ENCODE results near the gene FNIP1. TPM values are rescaled to one million over a fixed set of nuclear protein-coding genes. Genes with fewer than 3 reads are reported as not detected.

Gene FNIP1
- total RNA-seq, 1 experiment from 2014 or later: 16.4 TPM

DNA sequence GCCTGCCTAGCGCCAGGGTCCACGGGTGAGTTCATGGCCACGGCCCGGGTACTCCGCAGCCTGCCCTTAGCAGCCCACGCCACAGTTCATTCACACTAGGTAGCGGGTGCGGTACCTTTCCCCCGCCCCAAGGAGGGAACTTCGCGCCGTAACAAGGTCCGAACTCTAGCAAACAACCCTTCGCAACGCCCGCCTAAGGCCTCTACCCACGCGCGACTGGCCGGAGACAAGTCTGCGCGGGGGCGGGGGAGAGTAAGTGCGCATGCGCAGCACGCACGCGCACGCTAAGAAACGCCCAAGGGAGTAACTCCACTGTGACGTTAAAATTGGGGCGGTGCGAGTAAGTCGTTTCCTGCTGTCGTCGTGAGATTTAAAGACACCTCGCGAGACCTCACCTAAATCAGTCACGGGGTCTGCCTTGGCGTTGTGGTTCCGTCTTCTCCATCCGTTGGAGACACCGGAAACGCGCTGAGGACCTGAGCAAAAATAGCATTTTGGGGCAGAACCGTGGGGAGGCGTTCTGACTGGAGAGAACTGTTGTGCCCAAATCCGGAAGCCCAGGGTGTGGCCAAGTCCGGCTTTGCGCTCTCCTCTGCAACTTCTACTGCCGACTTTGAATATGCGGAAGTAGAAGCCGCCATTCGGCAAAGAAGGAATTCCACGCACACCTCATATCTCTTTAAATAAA is 161.7 kb downstream of the FNIP1 start, which contains the start of gene RAPGEF6:
TSS of gene RAPGEF6 (minus strand) at position 234 of the 688 bp plus-strand sequence. CDS start at position 35, 199 bp downstream.
- ATAC-seq (peak; percentile 93), DNase-seq (ENCODE audit: low read depth, low spot score) (peak; percentile 100)
- Histone ChIP-seq H3K9ac (ENCODE audit: low read length) (peak within 1 kb of the TSS; percentile 83), H3K4me1 (ENCODE audit: control insufficient read depth in 1 of 2, insufficient read depth in 2 of 2, low read length in 2 of 2) (peaks cover 5 to 29% of the 10 kb centered on the region in 2 experiments; a peak in 3 of 4 replicates), H2AFZ (ENCODE audit: low read depth, low read length, poor library complexity, severe bottlenecking) (no peak within 1 kb of the TSS), H3K79me2 (ENCODE audit: insufficient read depth, low read length) (peaks cover 48% of the 10 kb centered on the region), H3K9me2 (ENCODE audit: insufficient read depth) (no peaks in the 10 kb centered on the region), H3K27me3 (ENCODE audit: insufficient read depth, low read length) (no peaks in the 10 kb centered on the region), H3K9me3 (ENCODE audit: control insufficient read depth in 1 of 2, insufficient read depth in 1 of 2, low read depth in 1 of 2, low read length in 2 of 2) (no peaks in the 10 kb centered on the region), H4K20me1 (ENCODE audit: insufficient read depth) (no peaks in the 10 kb centered on the region), H3K4me2 (ENCODE audit: low read length) (peak within 1 kb of the TSS; percentile 77), H3K27ac (ENCODE audit: low read depth, low read length) (peak within 1 kb of the TSS; percentile 88), H3K4me3 (replicated peaks in 1 of 2; ENCODE audit: low read depth in 1 of 2, low read length in 2 of 2) (peak within 1 kb of the TSS; percentile 85 to 88), H3K36me3 (ENCODE audit: control insufficient read depth in 1 of 2, insufficient read depth in 2 of 2, low read length in 2 of 2) (no peaks in the 10 kb centered on the region)
- CTCF ChIA-PET: interaction anchor here (1.2 kb wide), 1 partner anchor 102 kb away, joined by 3 read pairs; no protein-coding TSS in a partner anchor
- RAD21 ChIA-PET (ENCODE audit: low non-redundant PET in 1 of 2, low total read pairs in 2 of 2, uncharacterized antibody in 2 of 2, unreplicated experiment in 2 of 2): no interaction called here
- intact Hi-C loops (cut with micrococcal nuclease): loop anchor here (2.0 kb wide), 1 partner anchor 162 kb away; the partner anchor contains the start of gene FNIP1
- BruUV-seq (replicated peaks): no TSS peak
- POLR2A ChIA-PET: no interaction called here
- TF ChIP-seq POLR2AphosphoS5 (IDR thresholded peaks at IDR 0.05; ENCODE audit: low read depth, low read length): peak; percentile 82
- TF ChIP-seq, protein P1, sequence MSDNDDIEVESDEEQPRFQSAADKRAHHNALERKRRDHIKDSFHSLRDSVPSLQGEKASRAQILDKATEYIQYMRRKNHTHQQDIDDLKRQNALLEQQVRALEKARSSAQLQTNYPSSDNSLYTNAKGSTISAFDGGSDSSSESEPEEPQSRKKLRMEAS (IDR thresholded peaks at IDR 0.05): peak; percentile 83
- TF ChIP-seq CTCF (IDR thresholded peaks at IDR 0.05 in 2 of 3, conservative IDR thresholded peaks at IDR 0.05 in 1 of 3; ENCODE audit: borderline replicate concordance in 1 of 3, insufficient read depth in 1 of 3, low read depth in 2 of 3, low read length in 2 of 3): no peak
- TF ChIP-seq, protein P2, sequence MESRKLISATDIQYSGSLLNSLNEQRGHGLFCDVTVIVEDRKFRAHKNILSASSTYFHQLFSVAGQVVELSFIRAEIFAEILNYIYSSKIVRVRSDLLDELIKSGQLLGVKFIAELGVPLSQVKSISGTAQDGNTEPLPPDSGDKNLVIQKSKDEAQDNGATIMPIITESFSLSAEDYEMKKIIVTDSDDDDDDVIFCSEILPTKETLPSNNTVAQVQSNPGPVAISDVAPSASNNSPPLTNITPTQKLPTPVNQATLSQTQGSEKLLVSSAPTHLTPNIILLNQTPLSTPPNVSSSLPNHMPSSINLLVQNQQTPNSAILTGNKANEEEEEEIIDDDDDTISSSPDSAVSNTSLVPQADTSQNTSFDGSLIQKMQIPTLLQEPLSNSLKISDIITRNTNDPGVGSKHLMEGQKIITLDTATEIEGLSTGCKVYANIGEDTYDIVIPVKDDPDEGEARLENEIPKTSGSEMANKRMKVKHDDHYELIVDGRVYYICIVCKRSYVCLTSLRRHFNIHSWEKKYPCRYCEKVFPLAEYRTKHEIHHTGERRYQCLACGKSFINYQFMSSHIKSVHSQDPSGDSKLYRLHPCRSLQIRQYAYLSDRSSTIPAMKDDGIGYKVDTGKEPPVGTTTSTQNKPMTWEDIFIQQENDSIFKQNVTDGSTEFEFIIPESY (IDR thresholded peaks at IDR 0.05; ENCODE audit: extremely low read depth, insufficient replicate concordance, low read length): peak; percentile 92
- no peak for TF ChIP-seq POLR2A (IDR thresholded peaks at IDR 0.05; ENCODE audit: borderline replicate concordance, extremely low read depth, insufficient read depth, insufficient read length)
- TF ChIP-seq JUND (IDR thresholded peaks at IDR 0.05): no peak
- TF ChIP-seq FOSL1 (IDR thresholded peaks at IDR 0.05; ENCODE audit: low read depth): no peak
- TF ChIP-seq SIN3A (IDR thresholded peaks at IDR 0.05; ENCODE audit: low read depth): peak; percentile 89
- peak; percentile 100 for TF ChIP-seq EGR1 (IDR thresholded peaks at IDR 0.05; ENCODE audit: low read depth)
- no peak for TF ChIP-seq CEBPB (IDR thresholded peaks at IDR 0.05; ENCODE audit: low read depth)
- no peak for TF ChIP-seq EZH2phosphoT487 (IDR thresholded peaks at IDR 0.05; ENCODE audit: borderline replicate concordance)
- TF ChIP-seq ZNF274 (IDR thresholded peaks at IDR 0.05; ENCODE audit: low read depth, low read length): no peak
- TF ChIP-seq ZFX (IDR thresholded peaks at IDR 0.05): peak; percentile 71
- TF ChIP-seq SP1 (IDR thresholded peaks at IDR 0.05; ENCODE audit: low read depth): peak; percentile 68
- TF ChIP-seq ELF1 (IDR thresholded peaks at IDR 0.05; ENCODE audit: borderline replicate concordance, low read depth): peak; percentile 93
- TF ChIP-seq TCF7L2 (IDR thresholded peaks at IDR 0.05; ENCODE audit: borderline replicate concordance, extremely low read depth, insufficient read depth, insufficient read length): peak; percentile 36
- TF ChIP-seq ATF3 (IDR thresholded peaks at IDR 0.05): no peak
- peak; percentile 91 for TF ChIP-seq SRF (IDR thresholded peaks at IDR 0.05; ENCODE audit: low read depth)
- TF ChIP-seq RAD21 (IDR thresholded peaks at IDR 0.05; ENCODE audit: low read depth): no peak
- peak; percentile 89 for TF ChIP-seq YY1 (IDR thresholded peaks at IDR 0.05; ENCODE audit: extremely low read depth, insufficient replicate concordance, low read depth, low read length)
- TF ChIP-seq CBX3 (IDR thresholded peaks at IDR 0.05; ENCODE audit: low read depth): 0 out of 2 replicates have a peak, but pooled peaks have one; percentile 14
- TF ChIP-seq EZH2 (IDR thresholded peaks at IDR 0.05): no peak

Data from HCT116 (cell line).